Endothelial cell of umbilical vein (primary cell): ENCODE data around the gene GIMAP6. TPM values are rescaled to one million over a fixed set of nuclear protein-coding genes. Genes with fewer than 3 reads are reported as not detected.

ENCODE experiments used
- BruUV-seq: library from RNA; stranded (reverse); fragments of 400-500 nt; replicated peaks from 2 replicates; lab custom pipeline; 2021; lab: Mats Ljungman, UMichigan
- CTCF ChIA-PET: fragments of 300-600, 350-600 bp; sonication (Branson Sonifier 250); formaldehyde crosslinking; loops from one replicate; lab custom pipeline; 2021; ENCODE audit warnings: antibody characterized with exemption, inconsistent platforms; lab: Charles Lee
- POLR2A ChIA-PET: fragments of 300-600, 350-600 bp; sonication (Branson Sonifier 250); formaldehyde crosslinking; loops from one replicate; lab custom pipeline; 2021; ENCODE audit warnings: antibody characterized with exemption, inconsistent platforms; lab: Charles Lee
- DNase-seq: peaks from one replicate; pipeline ENCODE4 v3.0.0-alpha.2; 2011; ENCODE audit warnings: low read depth, low spot score
- FAIRE-seq: peaks from 2 replicates; lab custom pipeline; 2011; peaks lifted over from hg19 to GRCh38; lab: Jason Lieb, UNC
- H2AFZ ChIP-seq: 2 replicates; pipeline ENCODE4 v1.6.0; 2012; ENCODE audit warnings: low read depth, low read length, control low read depth, inconsistent platforms
- H3K27ac ChIP-seq: 2 replicates; pipeline ENCODE4 v1.5.1; 2011; ENCODE audit warnings: low read depth, mild to moderate bottlenecking, control low read depth, low read length, moderate library complexity; ENCODE audit not compliant: insufficient read depth
- H3K27me3 ChIP-seq, 2 experiments: 2 replicates each; pipeline versions ENCODE4 v1.6.0 to v1.6.1; 2011; ENCODE audit warnings: low read length in 2 of 2, mixed read lengths in 1 of 2; ENCODE audit not compliant: control insufficient read depth in 2 of 2, insufficient read depth in 2 of 2
- H3K36me3 ChIP-seq, 2 experiments: 2 replicates in 1 of 2; 3 replicates in 1 of 2; pipeline ENCODE4 v1.5.1; 2011; ENCODE audit warnings: low read length in 2 of 2, mild to moderate bottlenecking in 1 of 2, moderate library complexity in 1 of 2; ENCODE audit not compliant: control insufficient read depth in 2 of 2, insufficient read depth in 2 of 2; ENCODE audit errors: extremely low read depth in 1 of 2
- H3K4me1 ChIP-seq: 3 replicates; pipeline ENCODE4 v1.5.1; 2011; ENCODE audit warnings: mild to moderate bottlenecking, low read length; ENCODE audit not compliant: control insufficient read depth, insufficient read depth; ENCODE audit errors: extremely low read depth
- H3K4me2 ChIP-seq: 2 replicates; pipeline ENCODE4 v1.6.1; 2011; ENCODE audit warnings: low read length, control low read depth, mixed read lengths; ENCODE audit not compliant: insufficient read depth
- H3K4me3 ChIP-seq, 3 experiments: fragments of 200-600 bp in 1 of 3; sonication (generic), shearing (Covaris generic) in 1 of 3; replicated peaks in 1 of 3; 2 replicates each; pipeline ENCODE4 v1.5.1; 2011 to 2016; ENCODE audit warnings: control low read depth in 3 of 3, low read length in 3 of 3, mild to moderate bottlenecking in 2 of 3, inconsistent platforms in 1 of 3, low read depth in 1 of 3, moderate library complexity in 1 of 3; ENCODE audit not compliant: insufficient read depth in 1 of 3
- H3K79me2 ChIP-seq: 2 replicates; pipeline ENCODE4 v1.6.0; 2012; ENCODE audit warnings: low read length, inconsistent platforms; ENCODE audit not compliant: control insufficient read depth, insufficient read depth
- H3K9ac ChIP-seq: replicated peaks from 2 replicates; pipeline ENCODE3; 2011; ENCODE audit warnings: low read length, control low read depth; ENCODE audit not compliant: insufficient read depth; ENCODE audit errors: extremely low read depth
- H3K9me1 ChIP-seq: replicated peaks from 3 replicates; pipeline ENCODE4 v1.6.0; 2011; ENCODE audit warnings: mild to moderate bottlenecking, low read length; ENCODE audit not compliant: control insufficient read depth, insufficient read depth; ENCODE audit errors: extremely low read depth
- H3K9me3 ChIP-seq: replicated peaks from 2 replicates; pipeline ENCODE4 v1.5.1; 2012; ENCODE audit warnings: low read length, inconsistent platforms; ENCODE audit not compliant: control insufficient read depth, insufficient read depth
- H4K20me1 ChIP-seq: replicated peaks from 2 replicates; pipeline ENCODE3; 2011; ENCODE audit warnings: mild to moderate bottlenecking, low read length; ENCODE audit not compliant: control insufficient read depth, insufficient read depth; ENCODE audit errors: extremely low read depth
- EZH2 ChIP-seq: IDR thresholded peaks from 2 replicates; pipeline ENCODE4 v1.6.1; 2012; ENCODE audit warnings: borderline replicate concordance, low read depth, mild to moderate bottlenecking, moderate library complexity, low read length, inconsistent platforms; ENCODE audit not compliant: severe bottlenecking
- FOS ChIP-seq: IDR thresholded peaks from 2 replicates; pipeline ENCODE4 v1.6.1; 2011; ENCODE audit warnings: mild to moderate bottlenecking, low read length, moderate library complexity, borderline replicate concordance; ENCODE audit not compliant: insufficient read depth
- GATA2 ChIP-seq: IDR thresholded peaks from 2 replicates; pipeline ENCODE4 v1.7.0; 2011; ENCODE audit warnings: low read depth, mild to moderate bottlenecking, moderate library complexity, mixed read lengths, low read length; ENCODE audit not compliant: insufficient read length, insufficient read depth
- JUN ChIP-seq: IDR thresholded peaks from 2 replicates; pipeline ENCODE4 v1.6.1; 2011; ENCODE audit warnings: borderline replicate concordance, low read depth; ENCODE audit not compliant: insufficient read length, insufficient read depth
- MAX ChIP-seq: IDR thresholded peaks from 2 replicates; pipeline ENCODE4 v1.6.1; 2011; ENCODE audit not compliant: insufficient read depth, insufficient read length
- MYC ChIP-seq: IDR thresholded peaks from one replicate; pipeline ENCODE4 v1.6.1; 2011; ENCODE audit warnings: mild to moderate bottlenecking, low read depth, low read length
- POLR2A ChIP-seq: IDR thresholded peaks from 2 replicates; pipeline ENCODE4 v1.6.1; 2012; ENCODE audit warnings: low read depth, mild to moderate bottlenecking, control low read depth, low read length
- POLR2AphosphoS5 ChIP-seq: IDR thresholded peaks from 2 replicates; pipeline ENCODE4 v1.6.1; 2012; ENCODE audit warnings: low read depth, mild to moderate bottlenecking, control low read depth, low read length, moderate library complexity; ENCODE audit not compliant: insufficient read depth
- dilution Hi-C: fragments of 300-500 bp; cut with MboI; formaldehyde crosslinking; loops from one replicate; pipeline ENCODE4 v1.15.0; 2019; ENCODE audit warnings: low sequenced_read_pairs; ENCODE audit not compliant: extremely low pct_ligation_motif_present
- intact Hi-C: fragments of 100-400 bp; cut with micrococcal nuclease; formaldehyde crosslinking; loops from one replicate; pipeline ENCODE4 v1.10.0; 2022
- polyA plus RNA-seq, 4 experiments: library from polyadenylated mRNA; depleted of rRNA in 3 of 4; stranded (reverse) in 3 of 4; unstranded in 1 of 4; fragments of >200 nt; gene quantifications; 2 replicates each; pipeline versions ENCODE4 v1.2.1 to v1.2.3, GENCODE V29; 2011 to 2012; ENCODE audit warnings: missing spikeins in 1 of 4
- total RNA-seq: library from RNA; stranded (reverse); gene quantifications from 2 replicates; pipeline ENCODE4 v1.2.3, GENCODE V29; 2021
- TF ChIP-seq, protein P1 (sequence below), 2 donors: IDR thresholded peaks; 1 replicate in 1 of 2; 2 replicates in 1 of 2; pipeline ENCODE4 v1.5.1; 2011; ENCODE audit warnings: low read length in 2 of 2, mild to moderate bottlenecking in 2 of 2, moderate library complexity in 2 of 2, control low read depth in 1 of 2, inconsistent platforms in 1 of 2, low read depth in 1 of 2; ENCODE audit not compliant: insufficient read depth in 1 of 2; ENCODE audit errors: extremely low read depth in 1 of 2

GIMAP6 gene
- total and polyA plus RNA-seq, 2 donors (not counting 3 experiments of a cell fraction or from before 2014, with no cell fraction given) = 65.6 to 85.0 TPM

GRCh38 chr7:150641854-150642253, 9.7 kb upstream of the GIMAP6 start:
- H3K4me1 ChIP-seq = no peaks in the 10 kb centered on the region
- no peaks in the 10 kb centered on the region for H4K20me1 ChIP-seq
- H3K4me2 ChIP-seq = no peak overlapping the region
- no peaks in the 10 kb centered on the region for H3K9me3 ChIP-seq
- no peak overlapping the region for H2AFZ ChIP-seq
- FAIRE-seq = no peak
- no peaks in the 10 kb centered on the region for H3K79me2 ChIP-seq
- no peak for DNase-seq
- intact Hi-C loops = no loop called here
- no peak overlapping the region for H3K27ac ChIP-seq
- ChIA-PET POLR2A (no interaction called here), CTCF (no interaction called here)
- BruUV-seq = no TSS peak
- H3K9ac ChIP-seq = no peak overlapping the region
- H3K27me3 ChIP-seq = no peaks in the 10 kb centered on the region
- TF ChIP-seq FOS (no peak), EZH2 (no peak), GATA2 (no peak), POLR2A (no peak), MAX (no peak), POLR2AphosphoS5 (no peak), MYC (no peak), JUN (no peak)
- TF ChIP-seq, protein P1, sequence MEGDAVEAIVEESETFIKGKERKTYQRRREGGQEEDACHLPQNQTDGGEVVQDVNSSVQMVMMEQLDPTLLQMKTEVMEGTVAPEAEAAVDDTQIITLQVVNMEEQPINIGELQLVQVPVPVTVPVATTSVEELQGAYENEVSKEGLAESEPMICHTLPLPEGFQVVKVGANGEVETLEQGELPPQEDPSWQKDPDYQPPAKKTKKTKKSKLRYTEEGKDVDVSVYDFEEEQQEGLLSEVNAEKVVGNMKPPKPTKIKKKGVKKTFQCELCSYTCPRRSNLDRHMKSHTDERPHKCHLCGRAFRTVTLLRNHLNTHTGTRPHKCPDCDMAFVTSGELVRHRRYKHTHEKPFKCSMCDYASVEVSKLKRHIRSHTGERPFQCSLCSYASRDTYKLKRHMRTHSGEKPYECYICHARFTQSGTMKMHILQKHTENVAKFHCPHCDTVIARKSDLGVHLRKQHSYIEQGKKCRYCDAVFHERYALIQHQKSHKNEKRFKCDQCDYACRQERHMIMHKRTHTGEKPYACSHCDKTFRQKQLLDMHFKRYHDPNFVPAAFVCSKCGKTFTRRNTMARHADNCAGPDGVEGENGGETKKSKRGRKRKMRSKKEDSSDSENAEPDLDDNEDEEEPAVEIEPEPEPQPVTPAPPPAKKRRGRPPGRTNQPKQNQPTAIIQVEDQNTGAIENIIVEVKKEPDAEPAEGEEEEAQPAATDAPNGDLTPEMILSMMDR (IDR thresholded peaks at IDR 0.05; ENCODE audit: extremely low read depth in 1 of 2, insufficient read depth in 1 of 2, low read depth in 1 of 2, low read length in 2 of 2) = no peak
- dilution Hi-C loops = no loop called here
- no peaks in the 10 kb centered on the region for H3K9me1 ChIP-seq
- no peak overlapping the region for H3K4me3 ChIP-seq
- no peaks in the 10 kb centered on the region for H3K36me3 ChIP-seq
